HepG2 (cell line): Measurements from ENCODE around the gene ADCY10. TPM values are rescaled to one million over a fixed set of nuclear protein-coding genes. Genes with fewer than 3 reads are reported as not detected.

ENCODE experiments used
- BRCA1 ChIP-seq: sonication (generic); formaldehyde crosslinking; IDR thresholded peaks from 2 replicates; pipeline ENCODE4 v1.4.0; 2020; ENCODE audit warnings: missing genetic modification reagents
- ELF1 ChIP-seq: sonication (generic); formaldehyde crosslinking; IDR thresholded peaks from 2 replicates; pipeline ENCODE4 v1.4.0; 2020; ENCODE audit warnings: missing genetic modification reagents
- FOXK2 ChIP-seq: fragments of 450-650 bp; IDR thresholded peaks from 2 replicates; pipeline ENCODE4 v1.6.1; 2016
- GZF1 ChIP-seq: sonication (generic); formaldehyde crosslinking; IDR thresholded peaks from 2 replicates; pipeline ENCODE4 v1.5.1; 2020; ENCODE audit warnings: mild to moderate bottlenecking, missing genetic modification reagents
- NCOA5 ChIP-seq: sonication (generic); formaldehyde crosslinking; IDR thresholded peaks from 2 replicates; pipeline ENCODE4 v1.4.0; 2020; ENCODE audit warnings: missing genetic modification reagents
- RFX5 ChIP-seq: IDR thresholded peaks from 2 replicates; pipeline ENCODE4 v1.6.1; 2011; ENCODE audit warnings: low read depth, low read length, improper control_type of control experiment
- SSRP1 ChIP-seq: IDR thresholded peaks from 2 replicates; pipeline ENCODE4 v1.6.1; 2016; ENCODE audit warnings: control low read depth
- THAP7 ChIP-seq: sonication (generic); formaldehyde crosslinking; IDR thresholded peaks from 2 replicates; pipeline ENCODE4 v1.8.1; 2023; ENCODE audit warnings: mild to moderate bottlenecking, missing genetic modification reagents
- ZBED4 ChIP-seq: sonication (generic); formaldehyde crosslinking; IDR thresholded peaks from 2 replicates; pipeline ENCODE4 v1.4.0; 2020; ENCODE audit warnings: missing genetic modification reagents, borderline replicate concordance
- ZBTB39 ChIP-seq: sonication (generic); formaldehyde crosslinking; IDR thresholded peaks from 2 replicates; pipeline ENCODE4 v1.5.0; 2020; ENCODE audit warnings: missing genetic modification reagents
- ZNF142 ChIP-seq: sonication (generic); formaldehyde crosslinking; IDR thresholded peaks from 2 replicates; pipeline ENCODE4 v1.4.0; 2020; ENCODE audit warnings: missing genetic modification reagents
- ZNF503 ChIP-seq: sonication (generic); formaldehyde crosslinking; IDR thresholded peaks from 2 replicates; pipeline ENCODE4 v1.4.0; 2020; ENCODE audit warnings: missing genetic modification reagents
- ZNF549 ChIP-seq: sonication (generic); formaldehyde crosslinking; IDR thresholded peaks from 2 replicates; pipeline ENCODE4 v1.5.0; 2020; ENCODE audit warnings: missing genetic modification reagents
- ZNF576 ChIP-seq: sonication (generic); formaldehyde crosslinking; IDR thresholded peaks from 2 replicates; pipeline ENCODE4 v1.4.0; 2020; ENCODE audit warnings: mild to moderate bottlenecking, missing genetic modification reagents
- polyA plus RNA-seq, 8 experiments: library from polyadenylated mRNA; depleted of rRNA in 3 of 8; stranded (reverse) in 7 of 8; unstranded in 1 of 8; fragments of >200 nt; fragmentation: Illumina TruSeq in 4 of 8; extraction: Trizol in 4 of 8; gene quantifications; 2 replicates each; pipeline versions ENCODE4 v1.2.1 to v1.2.3, GENCODE V29; 2011 to 2016; ENCODE audit warnings: low read depth in 4 of 8, missing spikeins in 1 of 8, mixed read lengths in 1 of 8; ENCODE audit not compliant: insufficient read depth in 1 of 8
- total RNA-seq, 5 experiments: library from RNA; depleted of rRNA; stranded (reverse); fragments of >200 nt; fragmentation: Illumina TruSeq; extraction: Trizol; gene quantifications; 2 replicates each; pipeline ENCODE4 v1.2.3, GENCODE V29; 2016; ENCODE audit warnings: low read depth in 1 of 5

ADCY10 gene
- total and polyA plus RNA-seq, 2 of the 13 experiments (the other 11 are each of a cell fraction or from before 2014, with no cell fraction given), result 0.02 to 0.03 TPM

- no peak for TF ChIP-seq ZBED4 (CRISPR knock-in tag)
- TF ChIP-seq ZNF142, result no peak; the same call in 1 of the 2 replicates
- no peak; the same call in 1 of the 2 replicates for TF ChIP-seq ZBTB39
- no peak for TF ChIP-seq ELF1
- TF ChIP-seq ZNF503, result no peak
- TF ChIP-seq SSRP1 (CRISPR knock-in tag), result no peak
- TF ChIP-seq ZNF576 (CRISPR knock-in tag), result 0 out of 2 replicates have a peak, but pooled peaks have one; percentile 18
- no peak for TF ChIP-seq BRCA1 (CRISPR knock-in tag)
- no peak for TF ChIP-seq NCOA5
- TF ChIP-seq THAP7 (CRISPR knock-in tag), result no peak
- TF ChIP-seq FOXK2, result no peak
- peak; percentile 25; the same call in 1 of the 2 replicates for TF ChIP-seq RFX5
- TF ChIP-seq GZF1 (CRISPR knock-in tag), result no peak
- TF ChIP-seq ZNF549 (CRISPR knock-in tag), result no peak
Observed at GRCh38 chr1:167935216-167936067, 21.5 kb upstream of the ADCY10 start (continued).
